HG03135 (cell line): ENCODE data around the gene NEAT1.

Experiments
- ATAC-seq: cut with Tn5 transposase; IDR thresholded peaks from one replicate; pipeline ENCODE4 v1.9.1; 2021; ENCODE audit warnings: mild to moderate bottlenecking, moderate library complexity; ENCODE audit not compliant: unreplicated experiment

NEAT1 gene

DNA sequence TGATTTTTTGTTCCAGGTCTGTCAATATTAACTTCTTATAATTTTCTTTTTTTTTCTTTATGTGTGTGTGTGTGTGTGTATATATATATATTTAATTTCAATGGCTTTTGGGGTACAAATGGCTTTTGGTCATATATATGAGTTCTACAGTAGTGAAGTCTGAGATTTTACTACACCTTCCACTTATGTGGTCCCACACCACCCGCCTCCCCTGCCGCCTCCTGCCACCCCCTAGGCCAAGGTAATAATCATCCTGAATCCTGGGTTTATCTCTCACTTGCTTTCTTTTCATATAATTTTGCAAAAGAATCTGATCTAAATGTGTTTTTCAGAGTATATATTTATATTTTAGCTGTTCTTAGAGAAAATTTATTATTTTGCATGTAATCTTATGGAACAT lies 11.1 kb downstream of the NEAT1 start:
- no peak for ATAC-seq

DNA sequence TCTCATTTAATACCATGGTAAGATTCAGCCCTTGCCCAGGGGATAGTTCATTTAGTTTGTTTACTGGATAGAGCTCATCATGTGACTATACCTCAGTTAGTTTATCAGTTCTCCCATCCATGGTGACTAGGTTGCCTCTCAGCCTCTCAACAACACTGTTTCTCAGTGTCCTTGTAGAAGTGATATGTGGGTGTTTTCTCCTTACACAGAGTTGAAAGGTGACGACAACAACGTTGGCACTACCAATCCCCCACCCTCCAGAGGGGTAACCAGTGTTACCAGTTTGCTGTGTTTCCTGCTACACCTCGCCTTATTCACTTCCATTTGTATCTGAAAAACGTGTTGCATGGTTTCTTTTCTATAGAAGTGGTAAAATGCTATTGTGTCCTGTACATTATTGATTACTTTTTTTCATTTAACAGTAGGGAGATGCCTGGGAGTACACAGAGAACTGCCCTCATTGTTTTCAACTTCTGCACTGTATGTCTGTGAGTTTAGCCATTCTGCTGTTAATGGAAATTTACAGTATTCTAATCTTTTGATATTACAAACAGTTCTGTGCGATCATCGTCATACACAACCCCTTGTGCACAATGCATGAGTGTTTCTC lies 11.6 kb downstream of the NEAT1 start:
- ATAC-seq = no peak

GRCh38 chr11:65434667-65435410 lies 12.2 kb downstream of the NEAT1 start:
- no peak for ATAC-seq

- ATAC-seq = no peak
Observed at GRCh38 chr11:65435411-65435931, 12.9 kb downstream of the NEAT1 start.

DNA sequence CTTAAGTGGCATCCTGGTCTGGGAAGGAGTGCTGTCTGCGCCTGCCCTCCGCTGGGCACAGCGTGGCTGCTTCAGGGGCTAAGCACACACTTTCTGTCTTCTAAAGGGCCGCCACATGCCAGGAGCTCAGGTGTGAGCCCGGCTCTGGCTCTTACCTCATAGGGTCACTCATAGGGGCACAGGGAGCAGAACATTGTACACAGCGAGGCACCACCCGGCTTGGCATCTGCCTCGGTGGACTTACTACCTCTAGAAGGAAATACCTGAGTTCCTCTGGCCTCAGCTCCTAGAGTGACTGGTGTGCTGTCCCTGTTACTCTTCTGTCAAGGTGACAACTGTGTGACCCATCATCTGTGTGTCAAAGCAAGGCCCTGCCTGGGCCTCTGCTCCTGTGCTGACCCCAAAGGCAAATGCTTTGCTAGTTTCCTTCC lies 13.4 kb downstream of the NEAT1 start:
- no peak for ATAC-seq

GRCh38 chr11:65436412-65437032 lies 13.9 kb downstream of the NEAT1 start:
- no peak for ATAC-seq

DNA sequence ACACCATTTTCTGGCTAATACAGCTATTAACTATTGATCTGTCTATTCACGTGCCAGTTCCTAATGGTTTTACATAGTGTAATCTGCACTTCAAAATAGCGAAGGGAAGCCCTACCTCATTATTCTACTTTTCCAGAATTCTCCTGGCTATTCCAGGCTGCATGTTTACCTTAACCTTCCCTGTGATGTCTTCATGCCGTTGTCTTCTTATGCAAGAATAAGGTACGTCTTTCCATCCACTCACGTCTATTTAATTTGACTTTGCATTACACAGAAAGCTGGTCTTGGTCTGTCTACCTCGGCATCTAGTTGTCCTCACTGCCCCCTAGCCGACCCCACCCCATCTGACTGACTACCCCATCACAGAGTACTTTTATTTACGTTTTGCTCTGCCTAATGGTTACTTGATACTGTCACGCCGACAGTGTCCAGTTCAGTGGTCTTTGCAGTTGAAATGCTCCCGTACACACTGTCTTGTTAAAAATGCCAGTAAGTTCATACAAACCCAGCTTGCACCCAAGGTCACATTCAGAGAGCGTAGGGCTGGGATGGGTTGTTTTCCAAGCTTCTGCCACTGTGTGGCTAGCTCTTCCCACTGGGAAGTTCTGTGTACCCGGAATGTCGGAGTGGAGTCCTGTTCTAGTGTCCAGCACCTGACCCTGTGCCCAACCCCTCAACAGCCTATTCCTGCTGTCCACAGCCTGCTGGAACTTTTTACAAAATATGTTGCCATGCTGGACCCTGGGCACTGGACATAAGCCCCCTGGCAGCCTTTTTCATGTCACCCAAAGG lies 15.0 kb downstream of the NEAT1 start:
- no peak for ATAC-seq

GRCh38 chr11:65438257-65439151 lies 15.9 kb downstream of the NEAT1 start:
- no peak for ATAC-seq

DNA sequence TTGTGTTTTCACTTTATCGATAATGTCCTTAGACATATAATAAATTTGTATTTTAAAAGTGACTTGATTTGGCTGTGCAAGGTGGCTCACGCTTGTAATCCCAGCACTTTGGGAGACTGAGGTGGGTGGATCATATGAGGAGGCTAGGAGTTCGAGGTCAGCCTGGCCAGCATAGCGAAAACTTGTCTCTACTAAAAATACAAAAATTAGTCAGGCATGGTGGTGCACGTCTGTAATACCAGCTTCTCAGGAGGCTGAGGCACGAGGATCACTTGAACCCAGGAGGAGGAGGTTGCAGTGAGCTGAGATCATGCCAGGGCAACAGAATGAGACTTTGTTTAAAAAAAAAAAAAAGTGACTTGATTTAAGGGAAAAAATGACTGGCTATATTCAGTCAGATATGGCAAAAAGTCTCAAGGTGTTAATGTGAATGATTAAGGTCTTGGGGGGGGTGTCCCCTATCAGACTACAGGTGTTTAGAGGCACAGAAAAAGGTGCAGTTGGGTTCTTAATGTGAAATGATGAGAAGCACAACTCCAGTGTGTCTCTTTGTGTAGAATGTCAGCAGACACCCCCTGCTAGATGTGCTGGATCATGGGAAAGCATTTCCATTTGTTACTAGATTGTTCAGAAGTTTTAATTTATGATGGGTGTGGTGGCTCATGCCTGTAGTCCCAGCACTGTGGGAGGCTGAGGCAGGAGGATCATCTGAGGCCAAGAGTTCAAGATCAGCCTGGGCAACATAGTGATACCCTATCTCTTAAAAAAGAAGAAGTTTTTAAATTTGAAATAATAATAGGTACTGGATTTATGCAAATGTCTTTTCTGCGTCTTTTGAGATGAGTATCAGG lies 17.0 kb downstream of the NEAT1 start:
- no peak for ATAC-seq

DNA sequence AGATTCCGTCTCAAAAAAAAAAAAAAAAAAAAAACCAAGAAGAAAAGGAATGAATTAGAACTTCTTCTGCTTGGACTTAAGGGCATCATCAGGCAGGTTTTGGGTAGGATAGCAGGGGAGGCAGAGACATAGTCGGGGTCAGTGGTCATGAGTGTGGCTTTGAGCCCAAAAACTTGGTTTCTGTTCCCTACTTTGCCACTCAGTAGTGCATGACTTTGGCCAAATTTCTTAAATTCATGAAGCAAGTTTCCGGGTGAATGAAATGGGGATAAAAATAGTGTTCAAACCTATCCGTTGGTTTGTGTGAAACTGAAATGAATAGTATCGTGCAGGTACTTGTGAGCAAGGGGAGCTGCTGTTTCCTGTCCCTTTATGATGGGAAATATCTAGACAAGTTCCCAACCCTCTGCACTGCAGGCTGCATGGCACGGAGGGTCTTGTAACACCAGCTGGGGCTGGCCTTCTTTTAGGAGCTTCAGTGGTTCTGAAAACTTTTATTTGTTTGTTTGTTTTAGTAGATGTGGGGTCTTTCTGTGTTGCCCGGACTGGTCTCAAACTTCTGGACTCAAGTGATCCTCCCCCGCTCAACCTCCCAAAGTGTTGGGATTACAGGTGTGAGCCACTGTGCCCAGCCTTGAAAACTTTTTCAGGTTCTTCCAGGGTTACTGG lies 18.4 kb downstream of the NEAT1 start:
- peak; percentile 52 for ATAC-seq

DNA sequence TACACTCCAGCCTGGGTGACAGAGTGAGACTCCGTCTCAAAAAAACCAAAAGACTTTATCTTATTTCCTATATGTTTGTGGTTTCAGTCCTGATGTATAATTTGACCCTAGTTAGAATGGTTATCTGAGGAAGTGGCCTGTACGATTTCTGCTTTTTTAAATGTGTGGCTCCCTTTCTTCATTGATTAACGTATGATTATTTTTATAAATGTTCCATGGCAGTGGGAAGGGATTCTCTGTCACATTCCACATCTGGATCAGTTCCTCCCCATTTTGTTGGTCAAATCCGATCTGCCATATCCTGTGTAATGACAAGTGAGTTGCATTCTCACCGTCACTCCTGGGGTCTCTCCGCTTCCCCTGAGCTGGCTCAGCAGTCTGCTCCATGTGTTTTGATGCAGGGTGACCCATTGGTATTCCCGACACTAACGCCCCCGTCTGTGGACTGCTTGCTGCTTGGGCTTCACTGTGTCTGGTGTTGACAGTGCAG lies 20.3 kb downstream of the NEAT1 start:
- ATAC-seq = no peak

- no peak for ATAC-seq
Observed at GRCh38 chr11:65444314-65445051, 21.9 kb downstream of the NEAT1 start.

- no peak for ATAC-seq
Observed at GRCh38 chr11:65445101-65445603, 22.6 kb downstream of the NEAT1 start.

DNA sequence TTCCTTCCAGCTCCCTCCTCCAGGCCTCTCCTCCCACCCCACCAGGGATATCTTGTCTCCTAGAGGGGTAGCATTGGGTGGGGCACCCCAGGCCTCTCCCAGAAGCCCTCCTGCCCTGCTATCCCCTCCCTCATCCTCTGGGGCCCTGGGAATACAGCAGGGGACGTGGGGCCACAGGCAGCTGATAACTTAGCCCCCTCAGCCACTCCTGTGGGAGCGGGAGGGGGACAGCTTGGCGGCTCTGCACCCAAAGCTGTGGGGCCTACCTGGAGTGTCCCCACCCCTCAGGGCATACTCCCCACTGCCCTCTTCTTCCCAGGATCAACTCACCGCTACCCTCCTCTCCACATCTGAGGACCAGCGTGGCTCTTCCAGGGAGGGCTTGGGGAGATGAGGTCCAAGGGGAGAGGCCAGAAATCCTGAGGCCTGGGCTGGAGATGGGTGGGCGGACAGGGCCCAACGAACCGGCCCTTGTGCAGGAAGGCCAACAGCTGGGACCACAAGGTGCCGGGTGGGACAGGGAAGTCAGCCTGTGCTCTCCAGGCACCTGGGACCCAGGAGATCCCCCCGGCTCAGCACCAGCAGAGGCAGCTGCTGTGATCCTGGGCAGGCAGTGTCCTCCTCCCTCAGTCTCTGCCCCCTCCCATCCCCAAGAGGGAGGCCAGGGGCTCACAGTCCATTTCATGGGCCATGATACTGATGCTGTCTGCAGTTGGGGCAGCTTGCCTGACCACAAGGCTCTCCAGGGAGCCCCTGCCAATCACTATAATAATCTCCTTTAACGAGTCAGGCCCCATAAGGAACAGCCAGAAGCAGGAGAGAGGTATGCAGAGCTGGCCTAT lies 23.2 kb downstream of the NEAT1 start:
- ATAC-seq = no peak

- ATAC-seq = no peak
Observed at GRCh38 chr11:65446446-65447277, 24.1 kb downstream of the NEAT1 start.

- ATAC-seq = no peak
Observed at GRCh38 chr11:65448074-65448417, 25.4 kb downstream of the NEAT1 start.
